Measurements from ENCODE around the gene LINGO4.
A peak's percentile ranks its signal among the peaks of the same experiment; 100 is the strongest.
"Not testable (repeated sequence)": the region's sequence is repeated elsewhere in the genome, so short reads cannot be mapped to it uniquely, and the experiment has no call there.

LINGO4 gene

GRCh38 chr1:151776665-151777062 is 28.6 kb downstream of the LINGO4 start:
- Histone ChIP-seq H3K36me3 (ENCODE audit: insufficient read depth, low read length) (no peaks in the 10 kb centered on the region), H3K27me3 (ENCODE audit: control insufficient read depth, insufficient read depth, low read length) (no peaks in the 10 kb centered on the region), H3K4me3 (ENCODE audit: low read length) (no peak overlapping the region)

GRCh38 chr1:151775894-151776664 is 29.1 kb downstream of the LINGO4 start:
- H3K36me3 ChIP-seq (ENCODE audit: insufficient read depth, low read length) = no peaks in the 10 kb centered on the region
- H3K9ac ChIP-seq (ENCODE audit: low read depth, low read length) = no peak overlapping the region
- H3K4me3 ChIP-seq (ENCODE audit: low read length) = no peak overlapping the region
- H3K4me2 ChIP-seq (ENCODE audit: low read length) = no peak overlapping the region
- no peaks in the 10 kb centered on the region for H3K4me1 ChIP-seq (ENCODE audit: control insufficient read depth, insufficient read depth, low read length)
- no peaks in the 10 kb centered on the region for H3K9me3 ChIP-seq (replicated peaks; ENCODE audit: low read length)
- no peaks in the 10 kb centered on the region for H3K27me3 ChIP-seq (ENCODE audit: control insufficient read depth, insufficient read depth, low read length)

More at GRCh38 chr1:151776665-151777062, 28.6 kb downstream of the LINGO4 start:
- Histone ChIP-seq H3K9me3 (replicated peaks; ENCODE audit: low read length) (no peaks in the 10 kb centered on the region), H3K9ac (ENCODE audit: low read depth, low read length) (no peak overlapping the region), H3K4me1 (ENCODE audit: control insufficient read depth, insufficient read depth, low read length) (no peaks in the 10 kb centered on the region), H3K4me2 (ENCODE audit: low read length) (no peak overlapping the region)

DNA sequence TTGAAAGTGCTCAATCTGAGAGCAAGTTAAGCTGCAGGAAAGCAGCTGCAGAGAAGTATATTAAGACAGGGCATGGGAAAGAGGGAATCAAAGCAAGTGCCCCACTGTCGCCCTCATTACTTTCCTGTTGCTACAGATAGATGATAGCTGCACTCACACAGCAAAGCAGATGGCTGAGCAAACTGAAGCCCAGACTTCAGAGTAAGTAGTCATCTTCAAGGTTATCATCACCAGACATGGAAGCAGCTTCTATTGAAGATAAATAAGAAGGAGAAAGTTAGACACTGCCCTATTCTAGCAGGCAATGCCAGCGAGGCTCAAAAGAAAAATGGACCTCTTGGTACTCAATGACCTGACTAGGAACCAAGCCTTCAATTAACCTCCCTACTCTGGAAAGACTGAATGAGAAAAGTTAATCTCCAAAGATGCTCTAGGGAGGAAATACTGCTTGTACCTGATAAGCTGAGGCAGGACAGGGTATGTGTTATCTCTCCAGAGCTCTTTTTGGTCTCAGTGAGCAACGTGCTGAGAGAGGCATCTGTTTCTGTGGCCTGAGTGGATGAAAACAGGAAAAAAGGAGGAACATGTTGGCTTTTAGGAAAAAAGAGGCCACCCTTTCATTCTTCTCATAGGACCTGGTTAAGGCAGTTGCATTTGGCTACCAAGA is 30.8 kb downstream of the LINGO4 start:
- H3K4me1 ChIP-seq (ENCODE audit: control insufficient read depth, insufficient read depth, low read length) = no peaks in the 10 kb centered on the region
- no peaks in the 10 kb centered on the region for H3K27me3 ChIP-seq (ENCODE audit: control insufficient read depth, insufficient read depth, low read length)
- H3K4me3 ChIP-seq (ENCODE audit: low read length) = no peak overlapping the region
- no peak overlapping the region for H3K4me2 ChIP-seq (ENCODE audit: low read length)
- H3K9me3 ChIP-seq (replicated peaks; ENCODE audit: low read length) = no peaks in the 10 kb centered on the region
- H3K36me3 ChIP-seq (ENCODE audit: insufficient read depth, low read length) = no peaks in the 10 kb centered on the region
- no peak overlapping the region for H3K9ac ChIP-seq (ENCODE audit: low read depth, low read length)

- H3K4me1 ChIP-seq (ENCODE audit: control insufficient read depth, insufficient read depth, low read length) = no peaks in the 10 kb centered on the region
- no peak overlapping the region for H3K4me3 ChIP-seq (ENCODE audit: low read length)
- no peaks in the 10 kb centered on the region for H3K36me3 ChIP-seq (ENCODE audit: insufficient read depth, low read length)
- H3K9me3 ChIP-seq (replicated peaks; ENCODE audit: low read length) = no peaks in the 10 kb centered on the region
- no peaks in the 10 kb centered on the region for H3K27me3 ChIP-seq (ENCODE audit: control insufficient read depth, insufficient read depth, low read length)
- no peak overlapping the region for H3K9ac ChIP-seq (ENCODE audit: low read depth, low read length)
- H3K4me2 ChIP-seq (ENCODE audit: low read length) = no peak overlapping the region
Observed at GRCh38 chr1:151773702-151774101, 31.5 kb downstream of the LINGO4 start.

- H3K9me3 ChIP-seq (replicated peaks; ENCODE audit: low read length); H3K36me3 ChIP-seq (ENCODE audit: insufficient read depth, low read length); H3K4me1 ChIP-seq (ENCODE audit: control insufficient read depth, insufficient read depth, low read length); H3K4me2 ChIP-seq (ENCODE audit: low read length); H3K9ac ChIP-seq (ENCODE audit: low read depth, low read length); H3K4me3 ChIP-seq (ENCODE audit: low read length); H3K27me3 ChIP-seq (ENCODE audit: control insufficient read depth, insufficient read depth, low read length): not testable (repeated sequence)
Observed at GRCh38 chr1:151769270-151769669, 35.9 kb downstream of the LINGO4 start.

DNA sequence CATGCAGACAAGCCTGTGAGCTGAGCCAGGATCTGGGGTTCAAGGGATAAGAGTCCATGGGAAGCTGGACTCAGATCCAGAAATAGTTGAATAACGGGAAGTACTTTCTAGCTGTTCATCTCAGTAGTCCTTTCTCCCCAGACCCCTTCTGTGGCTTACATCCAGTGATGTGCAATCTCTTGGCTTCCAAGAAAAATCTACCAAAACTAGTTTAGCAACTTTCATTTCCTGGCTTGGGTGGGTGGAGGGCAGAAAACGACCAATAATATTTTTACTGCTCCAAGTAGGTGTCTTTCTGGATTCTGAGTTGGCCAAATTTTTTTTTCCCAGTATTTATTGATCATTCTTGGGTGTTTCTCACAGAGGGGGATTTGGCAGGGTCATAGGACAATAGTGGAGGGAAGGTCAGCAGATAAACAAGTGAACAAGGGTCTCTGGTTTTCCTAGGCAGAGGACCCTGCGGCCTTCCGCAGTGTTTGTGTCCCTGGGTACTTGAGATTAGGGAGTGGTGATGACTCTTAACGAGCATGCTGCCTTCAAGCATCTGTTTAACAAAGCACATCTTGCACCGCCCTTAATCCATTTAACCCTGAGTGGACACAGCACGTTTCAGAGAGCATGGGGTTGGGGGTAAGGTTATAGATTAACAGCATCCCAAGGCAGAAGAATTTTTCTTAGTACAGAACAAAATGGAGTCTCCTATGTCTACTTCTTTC is 36.7 kb downstream of the LINGO4 start:
- not testable (repeated sequence) for H3K9me3 ChIP-seq (replicated peaks; ENCODE audit: low read length); H3K36me3 ChIP-seq (ENCODE audit: insufficient read depth, low read length); H3K9ac ChIP-seq (ENCODE audit: low read depth, low read length); H3K4me3 ChIP-seq (ENCODE audit: low read length); H3K27me3 ChIP-seq (ENCODE audit: control insufficient read depth, insufficient read depth, low read length); H3K4me2 ChIP-seq (ENCODE audit: low read length); H3K4me1 ChIP-seq (ENCODE audit: control insufficient read depth, insufficient read depth, low read length)

GRCh38 chr1:151763990-151764389 is 41.2 kb downstream of the LINGO4 start:
- peaks cover 15% of the 10 kb centered on the region for H3K4me1 ChIP-seq (ENCODE audit: control insufficient read depth, insufficient read depth, low read length)
- H3K9me3 ChIP-seq (replicated peaks; ENCODE audit: low read length) = no peaks in the 10 kb centered on the region
- peaks cover 25% of the 10 kb centered on the region for H3K36me3 ChIP-seq (ENCODE audit: insufficient read depth, low read length)
- peak overlapping the region; percentile 87 for H3K9ac ChIP-seq (ENCODE audit: low read depth, low read length)
- H3K4me3 ChIP-seq (ENCODE audit: low read length) = peak overlapping the region; percentile 74
- peak overlapping the region; percentile 92 for H3K4me2 ChIP-seq (ENCODE audit: low read length)
- no peaks in the 10 kb centered on the region for H3K27me3 ChIP-seq (ENCODE audit: control insufficient read depth, insufficient read depth, low read length)

GRCh38 chr1:151762941-151763921 is 42.0 kb downstream of the LINGO4 start, which contains the start of gene MRPL9:
MRPL9 (minus strand) TSS chr1:151763496; CDS start chr1:151763479, 17 bp downstream.
- Histone ChIP-seq H3K27me3 (ENCODE audit: control insufficient read depth, insufficient read depth, low read length) (no peaks in the 10 kb centered on the region), H3K4me2 (ENCODE audit: low read length) (peak within 1 kb of the TSS; percentile 92), H3K36me3 (ENCODE audit: insufficient read depth, low read length) (peaks cover 30% of the 10 kb centered on the region), H3K9ac (ENCODE audit: low read depth, low read length) (peak within 1 kb of the TSS; percentile 87), H3K4me3 (ENCODE audit: low read length) (peak within 1 kb of the TSS; percentile 74), H3K9me3 (replicated peaks; ENCODE audit: low read length) (no peaks in the 10 kb centered on the region), H3K4me1 (ENCODE audit: control insufficient read depth, insufficient read depth, low read length) (peaks cover 15% of the 10 kb centered on the region)

GRCh38 chr1:151760597-151761385 is 44.4 kb downstream of the LINGO4 start:
- Histone ChIP-seq H3K27me3 (ENCODE audit: control insufficient read depth, insufficient read depth, low read length) (no peaks in the 10 kb centered on the region), H3K9me3 (replicated peaks; ENCODE audit: low read length) (no peaks in the 10 kb centered on the region), H3K4me1 (ENCODE audit: control insufficient read depth, insufficient read depth, low read length) (peaks cover 24% of the 10 kb centered on the region), H3K4me2 (ENCODE audit: low read length) (no peak overlapping the region), H3K36me3 (ENCODE audit: insufficient read depth, low read length) (peaks cover 32% of the 10 kb centered on the region), H3K4me3 (ENCODE audit: low read length) (no peak overlapping the region), H3K9ac (ENCODE audit: low read depth, low read length) (no peak overlapping the region)

GRCh38 chr1:151759241-151759640 is 46.0 kb downstream of the LINGO4 start:
- peaks cover 32% of the 10 kb centered on the region for H3K36me3 ChIP-seq (ENCODE audit: insufficient read depth, low read length)
- no peak overlapping the region for H3K9ac ChIP-seq (ENCODE audit: low read depth, low read length)
- peaks cover 20% of the 10 kb centered on the region for H3K4me1 ChIP-seq (ENCODE audit: control insufficient read depth, insufficient read depth, low read length)
- no peaks in the 10 kb centered on the region for H3K9me3 ChIP-seq (replicated peaks; ENCODE audit: low read length)
- no peak overlapping the region for H3K4me3 ChIP-seq (ENCODE audit: low read length)
- no peaks in the 10 kb centered on the region for H3K27me3 ChIP-seq (ENCODE audit: control insufficient read depth, insufficient read depth, low read length)
- H3K4me2 ChIP-seq (ENCODE audit: low read length) = no peak overlapping the region

Measured in skeletal muscle satellite cell (primary cell).